NCI-H1105 (cell line): ENCODE results near the gene NEO1.
A peak's percentile ranks its signal among the peaks of the same experiment; 100 is the strongest.
"Not testable (repeated sequence)": the region's sequence is repeated elsewhere in the genome, so short reads cannot be mapped to it uniquely, and the experiment has no call there.

Source experiments
- DNase-seq: peaks from one replicate; lab custom pipeline; 2025; lab: John Stamatoyannopoulos, UW

The NEO1 gene

GRCh38 chr15:73265536-73266153 lies 213.4 kb downstream of the NEO1 start:
- DNase-seq: peak; percentile 39

- DNase-seq: no peak
Measured at GRCh38 chr15:73268457-73268856, 216.2 kb downstream of the NEO1 start.

GRCh38 chr15:73270366-73271097 lies 218.3 kb downstream of the NEO1 start:
- no peak for DNase-seq

GRCh38 chr15:73273181-73274002 lies 221.1 kb downstream of the NEO1 start:
- DNase-seq: peak; percentile 63

GRCh38 chr15:73275862-73276261 lies 223.6 kb downstream of the NEO1 start:
- no peak for DNase-seq

- DNase-seq: no peak
Measured at GRCh38 chr15:73282567-73283365, 230.5 kb downstream of the NEO1 start.

GRCh38 chr15:73283366-73283962 lies 231.2 kb downstream of the NEO1 start:
- no peak for DNase-seq

- peak; percentile 6 for DNase-seq
Measured at GRCh38 chr15:73284090-73284716, 231.9 kb downstream of the NEO1 start.

- no peak for DNase-seq
Measured at GRCh38 chr15:73286311-73286710, 234.0 kb downstream of the NEO1 start.

GRCh38 chr15:73287019-73287418 lies 234.8 kb downstream of the NEO1 start:
- no peak for DNase-seq

- DNase-seq: no peak
Measured at GRCh38 chr15:73291441-73291840, 239.2 kb downstream of the NEO1 start.

GRCh38 chr15:73293773-73294172 lies 241.5 kb downstream of the NEO1 start:
- DNase-seq: no peak

- DNase-seq: no peak
Measured at GRCh38 chr15:73295630-73296286, 243.5 kb downstream of the NEO1 start.

- DNase-seq: no peak
Measured at GRCh38 chr15:73296609-73297353, 244.5 kb downstream of the NEO1 start.

- no peak for DNase-seq
Measured at GRCh38 chr15:73298522-73299245, 246.4 kb downstream of the NEO1 start.

GRCh38 chr15:73300286-73300685 lies 248.0 kb downstream of the NEO1 start:
- not testable (repeated sequence) for DNase-seq

GRCh38 chr15:73303636-73304035 lies 251.4 kb downstream of the NEO1 start:
- no peak for DNase-seq

- peak; percentile 42 for DNase-seq
Measured at GRCh38 chr15:73305331-73306211, 253.3 kb downstream of the NEO1 start.
